KOPT-K1 (cell line): ENCODE results near the gene SHANK1.

Experiments
- H3K27ac ChIP-seq: fragments of 200-600 bp; sonication (generic); 2 replicates; pipeline ENCODE4 v1.5.1; 2016; ENCODE audit warnings: antibody characterized with exemption, mild to moderate bottlenecking, low read depth, low read length; ENCODE audit not compliant: poor library complexity, severe bottlenecking
- H3K36me3 ChIP-seq: fragments of 200-600 bp; sonication (generic); 2 replicates; pipeline ENCODE4 v1.5.1; 2017; ENCODE audit warnings: antibody characterized with exemption, mild to moderate bottlenecking, low read length, moderate library complexity; ENCODE audit not compliant: insufficient read depth
- H3K9me3 ChIP-seq: fragments of 200-600 bp; sonication (generic); 2 replicates; pipeline ENCODE4 v1.5.1; 2017; ENCODE audit warnings: antibody characterized with exemption, low read length, mild to moderate bottlenecking; ENCODE audit not compliant: insufficient read depth, poor library complexity, severe bottlenecking

SHANK1 gene

DNA sequence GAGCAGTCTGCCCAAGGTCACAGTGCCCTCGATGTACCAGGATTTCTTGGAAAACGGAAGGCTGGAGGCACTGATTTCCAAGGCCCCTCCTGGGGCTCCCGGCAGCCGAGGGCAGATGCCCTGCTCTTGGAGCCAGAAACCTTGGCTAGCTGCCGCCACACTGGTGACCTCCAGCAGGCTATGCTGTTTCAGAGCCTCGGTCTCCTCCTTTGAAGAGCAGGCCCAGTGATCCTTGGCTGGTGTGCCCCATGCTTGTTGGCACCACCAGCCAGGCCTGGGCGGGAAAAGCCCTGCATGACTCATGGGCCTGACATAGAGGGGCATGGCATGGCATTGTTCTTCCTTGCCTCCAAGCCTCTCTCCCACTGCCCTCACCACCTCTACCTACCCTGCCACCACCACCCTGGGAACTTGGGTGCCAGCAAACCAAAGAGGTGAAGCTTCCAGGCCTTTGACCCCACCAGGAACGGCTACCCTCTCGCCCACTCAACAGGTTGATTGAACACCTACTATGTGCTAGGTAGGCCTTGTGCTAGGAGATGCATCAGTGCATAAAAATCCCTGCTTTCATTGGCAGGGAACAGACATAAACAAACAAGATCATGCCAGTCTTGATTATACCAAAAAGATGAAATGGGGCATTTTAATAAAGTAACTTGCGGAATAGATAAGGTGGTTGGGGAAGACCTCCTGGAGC lies 2.0 kb upstream of the SHANK1 start:
- no peak overlapping the region for H3K27ac ChIP-seq
- H3K36me3 ChIP-seq: no peaks in the 10 kb centered on the region
- no peaks in the 10 kb centered on the region for H3K9me3 ChIP-seq

- Histone ChIP-seq H3K9me3 (no peaks in the 10 kb centered on the region), H3K27ac (no peak overlapping the region)
Observed at GRCh38 chr19:50720921-50721381, 1.3 kb upstream of the SHANK1 start.

GRCh38 chr19:50720181-50720920 lies 749 bp upstream of the SHANK1 start:
- H3K36me3 ChIP-seq: no peaks in the 10 kb centered on the region
- no peaks in the 10 kb centered on the region for H3K9me3 ChIP-seq
- no peak overlapping the region for H3K27ac ChIP-seq

More at GRCh38 chr19:50720921-50721381, 1.3 kb upstream of the SHANK1 start:
- no peaks in the 10 kb centered on the region for H3K36me3 ChIP-seq

DNA sequence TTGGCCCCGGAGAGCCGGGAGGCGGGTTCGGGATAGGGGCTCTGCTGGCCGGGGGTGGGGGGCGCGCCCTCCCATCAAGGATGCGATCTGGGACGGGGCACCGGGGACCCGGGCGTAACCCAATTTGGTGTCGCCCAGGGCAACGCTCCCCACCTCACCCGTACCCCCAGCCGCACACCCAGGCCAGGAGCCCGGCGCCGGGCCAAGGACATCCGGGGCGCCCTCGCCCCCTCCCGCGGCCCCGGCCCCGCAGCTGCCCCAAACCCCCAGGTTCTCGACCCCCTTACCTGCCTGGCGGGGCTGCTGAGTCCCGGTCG lies 525 bp downstream of the SHANK1 start:
- no peak overlapping the region for H3K27ac ChIP-seq
- no peaks in the 10 kb centered on the region for H3K36me3 ChIP-seq
- H3K9me3 ChIP-seq: no peaks in the 10 kb centered on the region

DNA sequence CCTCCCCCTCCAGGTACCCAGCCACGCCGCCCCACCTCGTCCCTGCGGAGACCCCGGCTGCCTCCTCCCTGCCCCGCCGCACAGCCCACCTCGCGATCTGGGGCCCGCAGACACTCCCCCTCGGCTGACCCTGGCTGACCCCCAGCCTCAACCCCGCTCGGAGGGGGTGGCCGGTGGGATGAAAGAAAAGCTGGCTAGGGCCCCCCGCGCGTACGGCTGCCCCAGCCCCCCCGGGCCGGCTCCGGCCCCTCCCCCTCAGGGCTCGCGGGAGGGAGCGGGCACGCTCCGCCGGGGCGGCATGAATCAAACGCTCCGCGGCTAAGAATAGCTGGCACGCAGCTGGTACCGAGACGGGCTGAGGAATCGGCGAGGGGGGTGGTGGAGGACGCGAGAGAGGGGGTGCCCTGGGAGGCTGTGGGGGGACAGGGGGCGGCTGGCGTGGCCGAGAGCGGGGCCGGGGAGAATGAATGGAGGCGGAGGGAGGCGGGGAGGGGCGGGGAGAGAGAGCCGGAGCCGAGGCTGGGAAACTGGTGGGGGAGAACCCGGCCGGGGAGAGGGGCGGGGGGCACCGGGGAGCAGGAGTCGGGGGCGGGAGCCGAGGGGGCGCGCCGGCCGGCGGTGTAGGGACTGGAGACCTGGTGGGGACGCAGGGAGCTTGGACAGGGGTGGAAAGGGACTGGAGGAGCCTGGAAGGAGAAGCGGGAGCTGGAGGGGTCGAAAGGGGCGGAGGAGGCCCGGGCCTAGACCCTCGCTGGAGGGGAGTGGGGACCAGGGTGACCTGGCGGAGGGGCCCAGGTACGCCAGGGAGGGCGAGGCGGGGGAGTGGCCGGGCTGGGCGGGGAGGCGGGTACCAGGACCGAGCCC lies 1.1 kb downstream of the SHANK1 start:
- no peaks in the 10 kb centered on the region for H3K36me3 ChIP-seq
- H3K9me3 ChIP-seq: no peaks in the 10 kb centered on the region
- no peak overlapping the region for H3K27ac ChIP-seq

GRCh38 chr19:50717891-50718254 lies 1.7 kb downstream of the SHANK1 start:
- Histone ChIP-seq H3K27ac (no peak overlapping the region), H3K9me3 (no peaks in the 10 kb centered on the region), H3K36me3 (no peaks in the 10 kb centered on the region)

GRCh38 chr19:50717026-50717723 lies 2.4 kb downstream of the SHANK1 start:
- Histone ChIP-seq H3K27ac (no peak overlapping the region), H3K9me3 (no peaks in the 10 kb centered on the region), H3K36me3 (no peaks in the 10 kb centered on the region)

DNA sequence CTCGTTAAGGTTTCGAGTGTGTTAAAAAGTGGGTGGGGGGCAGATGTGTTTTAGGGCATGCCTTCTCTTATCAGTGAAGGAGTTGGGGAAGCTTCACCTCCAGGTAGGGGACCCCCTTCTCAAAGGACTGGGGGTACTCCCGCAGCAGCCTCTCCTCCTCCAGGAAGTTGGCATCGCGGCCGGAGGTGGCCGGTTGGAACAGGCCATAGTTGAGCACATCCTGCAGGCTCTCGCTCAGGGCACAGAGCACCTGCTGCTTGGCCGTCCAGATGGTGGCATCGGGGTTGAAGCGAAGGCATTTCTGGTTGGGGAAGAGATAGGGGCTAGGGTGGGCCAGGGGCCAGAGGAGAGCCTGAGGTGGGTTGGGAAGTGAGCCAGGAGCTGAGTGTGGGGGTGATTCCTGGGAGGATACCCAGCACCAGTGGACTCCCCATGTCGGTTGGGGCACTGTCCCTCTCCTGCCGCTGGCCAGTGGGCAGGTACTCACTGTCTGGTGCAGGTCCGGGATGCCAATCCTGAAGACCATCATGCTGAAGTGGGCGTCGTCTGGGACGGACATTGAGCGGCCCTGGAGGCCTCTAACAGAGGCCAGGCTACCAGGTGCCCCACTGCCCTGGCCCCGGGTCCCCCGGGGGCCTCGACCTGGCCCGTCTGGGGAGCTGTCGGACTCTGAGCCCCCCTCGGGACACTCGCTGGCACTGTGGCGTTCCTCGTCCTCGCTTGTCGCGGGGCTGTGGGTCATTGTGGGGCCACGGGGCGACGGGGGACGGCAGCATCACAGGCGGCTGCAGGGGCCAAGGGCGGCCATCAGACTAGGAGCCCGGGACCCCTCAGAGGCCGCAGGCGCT lies 3.2 kb downstream of the SHANK1 start:
- Histone ChIP-seq H3K27ac (no peak overlapping the region), H3K9me3 (no peaks in the 10 kb centered on the region), H3K36me3 (no peaks in the 10 kb centered on the region)

DNA sequence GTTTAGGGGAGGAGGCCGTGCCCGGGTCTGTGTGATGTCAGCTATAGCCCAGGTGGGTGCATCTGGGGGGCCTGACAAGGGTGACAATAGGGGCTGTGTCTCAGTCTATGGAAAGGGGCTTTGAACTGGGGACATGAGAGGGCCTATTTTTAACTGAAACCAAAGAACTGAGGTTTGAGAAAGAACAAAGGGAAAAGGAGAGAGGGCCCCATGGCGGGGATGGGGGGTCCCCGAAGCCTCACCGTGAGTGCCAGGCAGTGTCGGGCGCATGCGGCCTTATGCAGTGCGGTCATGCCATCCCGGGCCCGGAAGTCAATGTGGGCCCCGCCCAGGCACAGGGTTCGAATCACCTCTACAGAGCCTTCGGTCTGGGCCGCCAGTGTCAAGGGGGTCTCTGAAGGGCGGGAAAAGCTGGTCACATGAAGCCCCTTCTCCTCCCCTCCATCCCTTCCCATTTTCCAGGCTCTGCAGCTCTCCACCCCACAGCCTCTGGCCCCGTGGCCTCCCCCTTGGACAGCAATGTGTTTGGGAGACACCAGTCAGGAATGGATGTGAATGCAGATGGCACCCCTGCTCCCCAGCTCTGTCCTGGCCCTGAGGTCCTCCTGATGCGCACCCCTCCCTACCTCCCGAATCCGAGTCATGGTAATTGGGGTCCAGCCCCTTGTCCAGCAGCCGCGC lies 5.9 kb downstream of the SHANK1 start:
- H3K9me3 ChIP-seq: no peaks in the 10 kb centered on the region
- peak overlapping the region; percentile 67 for H3K27ac ChIP-seq
- no peaks in the 10 kb centered on the region for H3K36me3 ChIP-seq

DNA sequence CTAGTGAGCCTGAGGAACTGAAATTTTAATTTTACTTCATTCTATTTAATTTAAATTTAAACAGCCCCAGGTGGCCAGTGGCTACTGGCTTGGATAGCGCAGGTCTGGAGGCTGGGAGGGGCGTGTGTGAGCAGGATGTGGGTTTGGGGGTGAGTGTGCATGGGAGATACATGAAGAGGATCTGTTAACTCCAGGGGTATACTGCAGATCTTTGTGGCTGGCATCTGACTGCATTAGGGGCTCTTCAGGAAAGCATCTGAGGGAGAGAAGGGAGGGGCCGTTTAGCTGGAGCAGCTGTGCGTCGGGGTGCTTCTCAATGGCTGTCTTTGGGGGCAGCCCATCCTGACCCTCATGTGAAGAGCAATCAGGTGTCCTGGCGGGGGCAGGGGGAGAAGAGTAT lies 6.8 kb downstream of the SHANK1 start:
- no peaks in the 10 kb centered on the region for H3K9me3 ChIP-seq
- H3K36me3 ChIP-seq: no peaks in the 10 kb centered on the region
- H3K27ac ChIP-seq: peak overlapping the region; percentile 67

DNA sequence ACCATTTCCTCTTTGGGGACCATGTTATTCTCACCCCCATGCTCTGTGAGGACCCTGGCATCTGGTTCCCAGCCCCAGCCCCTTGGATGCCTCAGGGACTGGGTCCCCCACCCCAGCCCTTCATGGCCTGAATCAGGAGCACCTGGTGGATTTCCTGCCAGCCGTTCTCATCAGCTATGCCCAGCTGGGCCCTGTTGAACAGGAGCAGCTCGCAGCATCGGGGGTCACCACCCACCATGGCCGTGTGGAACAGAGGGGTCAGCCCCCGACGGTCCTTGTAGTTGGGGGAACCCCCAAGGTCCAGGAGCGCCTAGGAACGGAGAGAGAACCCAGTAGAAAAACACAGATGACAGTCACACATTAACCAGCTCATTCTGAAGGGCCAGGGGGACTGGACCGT lies 7.8 kb downstream of the SHANK1 start:
- no peaks in the 10 kb centered on the region for H3K9me3 ChIP-seq
- peak overlapping the region; percentile 67 for H3K27ac ChIP-seq
- H3K36me3 ChIP-seq: no peaks in the 10 kb centered on the region

GRCh38 chr19:50711196-50711595 lies 8.4 kb downstream of the SHANK1 start:
- no peaks in the 10 kb centered on the region for H3K9me3 ChIP-seq
- H3K36me3 ChIP-seq: no peaks in the 10 kb centered on the region
- no peak overlapping the region for H3K27ac ChIP-seq

- H3K9me3 ChIP-seq: no peaks in the 10 kb centered on the region
- H3K36me3 ChIP-seq: no peaks in the 10 kb centered on the region
- no peak overlapping the region for H3K27ac ChIP-seq
Observed at GRCh38 chr19:50710612-50711011, 9.0 kb downstream of the SHANK1 start.

GRCh38 chr19:50710094-50710493 lies 9.5 kb downstream of the SHANK1 start:
- Histone ChIP-seq H3K27ac (no peak overlapping the region), H3K9me3 (no peaks in the 10 kb centered on the region), H3K36me3 (no peaks in the 10 kb centered on the region)
